Vagina (tissue), 2 donors: ENCODE data around the gene RARS1. TPM values are rescaled to one million over a fixed set of nuclear protein-coding genes. Genes with fewer than 3 reads are reported as not detected.

ENCODE experiments used
- DNase-seq, 2 donors: peaks; one replicate each; pipeline ENCODE4 v3.0.0-alpha.2; 2017; ENCODE audit errors: extremely low spot score in 2 of 2
- H3K27ac ChIP-seq: fragments of 200-600 bp; sonication (generic); one replicate; pipeline ENCODE4 v1.5.1; 2019
- H3K27me3 ChIP-seq: fragments of 200-600 bp; sonication (generic); one replicate; pipeline ENCODE4 v1.5.1; 2019
- H3K36me3 ChIP-seq, 2 donors: fragments of 200-600 bp; sonication (generic); one replicate each; pipeline ENCODE4 v1.5.1; 2017 to 2019
- H3K4me1 ChIP-seq: fragments of 200-600 bp; sonication (generic); one replicate; pipeline ENCODE4 v1.5.1; 2019
- H3K4me3 ChIP-seq, 2 donors: fragments of 200-600 bp; sonication (generic); 1 replicate in 1 of 2; 2 replicates in 1 of 2; pipeline ENCODE4 v1.5.1; 2016 to 2019
- H3K9me3 ChIP-seq: fragments of 200-600 bp; sonication (generic); one replicate; pipeline ENCODE4 v1.5.1; 2019
- POLR2A ChIP-seq, 2 donors: fragments of 450-650 bp; IDR thresholded peaks; one replicate each; pipeline ENCODE4 v1.6.1; 2017; ENCODE audit warnings: antibody characterized with exemption in 2 of 2, mild to moderate bottlenecking in 2 of 2, moderate library complexity in 2 of 2
- POLR2AphosphoS5 ChIP-seq, 2 donors: sonication (generic); formaldehyde crosslinking; IDR thresholded peaks; one replicate each; pipeline ENCODE4 v1.9.0; 2017; ENCODE audit warnings: antibody characterized with exemption in 2 of 2, mild to moderate bottlenecking in 2 of 2, low read depth in 1 of 2; ENCODE audit not compliant: insufficient read depth in 1 of 2
- intact Hi-C: fragments of 100-400 bp; cut with DNase I; formaldehyde crosslinking; loops from one replicate; pipeline ENCODE4 v1.15.1; 2023
- total RNA-seq: library from RNA; depleted of rRNA; stranded (reverse); fragments of >200 nt; gene quantifications from one replicate; pipeline ENCODE4 v1.2.3, GENCODE V29; 2016
- TF ChIP-seq, protein P1 (sequence below), 3 experiments: fragments of 450-650 bp in 2 of 3; fragments of 200-600 bp in 1 of 3; sonication (generic) in 1 of 3; IDR thresholded peaks; one replicate each; pipeline ENCODE4 v1.5.1; 2017 to 2019; ENCODE audit warnings: antibody characterized with exemption in 3 of 3, mild to moderate bottlenecking in 2 of 3, moderate library complexity in 2 of 3

RARS1 gene
- total RNA-seq, 1 donor from 2014 or later = 62.9 TPM

DNA sequence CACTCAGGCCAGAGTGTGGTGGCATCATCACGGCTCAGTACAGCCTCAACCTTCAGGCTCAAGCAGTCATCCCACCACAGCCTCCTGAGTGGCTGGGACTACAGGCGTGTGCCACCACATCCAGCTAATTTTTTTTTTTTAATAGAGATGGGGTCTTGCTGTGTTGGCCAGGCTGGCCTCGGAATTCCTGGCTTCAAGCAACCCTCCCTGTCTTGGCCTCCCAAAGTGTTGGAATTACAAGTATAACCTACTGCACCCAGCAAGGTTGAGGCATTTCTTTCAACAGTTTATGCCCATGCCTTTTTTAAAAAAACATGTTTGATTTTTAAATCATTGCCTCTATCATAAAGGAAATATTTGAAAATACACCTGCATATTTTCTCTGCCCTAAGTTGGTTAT is 2.8 kb downstream of the RARS1 start:
- H3K27ac ChIP-seq = no peak overlapping the region
- H3K9me3 ChIP-seq = no peaks in the 10 kb centered on the region
- intact Hi-C loops = no loop called here
- no peak overlapping the region for H3K4me3 ChIP-seq
- peaks cover 10% of the 10 kb centered on the region for H3K4me1 ChIP-seq
- no peak for TF ChIP-seq POLR2AphosphoS5 (IDR thresholded peaks at IDR 0.05; ENCODE audit: insufficient read depth in 1 of 2, low read depth in 1 of 2)
- TF ChIP-seq POLR2A (IDR thresholded peaks at IDR 0.05) = no peak
- TF ChIP-seq, protein P1, sequence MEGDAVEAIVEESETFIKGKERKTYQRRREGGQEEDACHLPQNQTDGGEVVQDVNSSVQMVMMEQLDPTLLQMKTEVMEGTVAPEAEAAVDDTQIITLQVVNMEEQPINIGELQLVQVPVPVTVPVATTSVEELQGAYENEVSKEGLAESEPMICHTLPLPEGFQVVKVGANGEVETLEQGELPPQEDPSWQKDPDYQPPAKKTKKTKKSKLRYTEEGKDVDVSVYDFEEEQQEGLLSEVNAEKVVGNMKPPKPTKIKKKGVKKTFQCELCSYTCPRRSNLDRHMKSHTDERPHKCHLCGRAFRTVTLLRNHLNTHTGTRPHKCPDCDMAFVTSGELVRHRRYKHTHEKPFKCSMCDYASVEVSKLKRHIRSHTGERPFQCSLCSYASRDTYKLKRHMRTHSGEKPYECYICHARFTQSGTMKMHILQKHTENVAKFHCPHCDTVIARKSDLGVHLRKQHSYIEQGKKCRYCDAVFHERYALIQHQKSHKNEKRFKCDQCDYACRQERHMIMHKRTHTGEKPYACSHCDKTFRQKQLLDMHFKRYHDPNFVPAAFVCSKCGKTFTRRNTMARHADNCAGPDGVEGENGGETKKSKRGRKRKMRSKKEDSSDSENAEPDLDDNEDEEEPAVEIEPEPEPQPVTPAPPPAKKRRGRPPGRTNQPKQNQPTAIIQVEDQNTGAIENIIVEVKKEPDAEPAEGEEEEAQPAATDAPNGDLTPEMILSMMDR (IDR thresholded peaks at IDR 0.05) = no peak
- no peaks in the 10 kb centered on the region for H3K27me3 ChIP-seq
- H3K36me3 ChIP-seq = peaks cover 0 to 58% of the 10 kb centered on the region in 2 donors
- no peak for DNase-seq

DNA sequence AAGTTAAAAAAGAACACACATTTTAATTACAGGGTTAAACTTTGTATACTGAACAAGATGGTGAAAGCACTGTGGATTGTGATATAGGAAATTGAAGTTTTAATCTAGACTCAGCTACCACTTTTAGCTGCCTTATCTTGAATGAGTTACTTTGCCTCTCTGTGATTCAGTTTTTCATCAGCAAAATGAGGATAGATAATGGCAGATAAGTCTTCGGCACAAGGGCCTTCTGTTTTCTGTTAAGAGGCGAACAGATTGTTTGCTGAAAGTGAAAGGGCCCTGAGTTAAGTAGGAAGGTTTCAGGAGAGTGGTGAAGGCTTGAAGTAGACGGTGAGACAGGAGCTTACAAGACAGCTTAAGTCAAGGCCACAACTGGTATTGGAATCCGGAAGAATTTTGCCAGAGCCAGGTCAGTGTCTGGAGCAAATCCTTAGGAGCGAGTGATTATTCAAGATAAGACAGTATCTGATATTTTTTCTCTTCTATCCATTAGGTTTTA is 7.8 kb downstream of the RARS1 start:
- Histone ChIP-seq H3K27me3 (no peaks in the 10 kb centered on the region), H3K4me1 (no peaks in the 10 kb centered on the region), H3K36me3 (peaks cover 0 to 93% of the 10 kb centered on the region in 2 donors), H3K9me3 (no peaks in the 10 kb centered on the region), H3K4me3 (no peak overlapping the region), H3K27ac (no peak overlapping the region)
- intact Hi-C loops = no loop called here
- TF ChIP-seq, protein P1 (IDR thresholded peaks at IDR 0.05) = no peak
- TF ChIP-seq POLR2A (IDR thresholded peaks at IDR 0.05) (no peak), POLR2AphosphoS5 (IDR thresholded peaks at IDR 0.05; ENCODE audit: insufficient read depth in 1 of 2, low read depth in 1 of 2) (no peak)
- no peak for DNase-seq

DNA sequence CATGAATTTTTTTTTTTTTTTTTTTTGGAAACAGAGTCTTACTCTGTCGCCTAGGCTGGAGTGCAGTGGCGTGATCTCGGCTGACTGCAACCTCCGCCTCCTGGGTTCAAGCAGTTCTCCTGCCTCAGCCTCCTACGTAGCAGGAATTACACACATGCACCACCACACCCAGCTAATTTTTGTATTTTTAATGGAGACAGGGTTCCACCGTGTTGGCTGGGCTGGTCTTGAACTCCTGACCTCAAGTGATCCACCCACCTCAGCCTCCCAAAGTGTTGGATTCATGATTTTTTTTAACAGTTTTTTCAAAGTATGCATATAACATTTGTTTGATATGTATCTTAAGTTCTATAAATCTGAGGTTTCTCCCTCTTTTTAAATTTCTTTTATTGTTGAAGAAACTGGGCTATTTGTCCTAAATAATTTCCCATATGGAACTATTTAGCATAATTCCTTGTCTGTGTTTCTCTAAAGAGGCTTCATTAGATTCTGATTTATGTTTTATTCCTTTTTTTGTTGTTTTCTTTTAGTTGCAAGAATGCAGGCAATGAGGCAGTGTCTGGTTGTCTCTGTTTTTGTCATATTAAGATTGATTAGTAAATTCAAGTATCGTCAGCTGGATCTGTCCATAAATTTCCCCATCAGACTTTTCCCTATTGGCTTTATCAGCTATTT is 16.4 kb downstream of the RARS1 start:
- H3K36me3 ChIP-seq = peaks cover 0 to 76% of the 10 kb centered on the region in 2 donors

DNA sequence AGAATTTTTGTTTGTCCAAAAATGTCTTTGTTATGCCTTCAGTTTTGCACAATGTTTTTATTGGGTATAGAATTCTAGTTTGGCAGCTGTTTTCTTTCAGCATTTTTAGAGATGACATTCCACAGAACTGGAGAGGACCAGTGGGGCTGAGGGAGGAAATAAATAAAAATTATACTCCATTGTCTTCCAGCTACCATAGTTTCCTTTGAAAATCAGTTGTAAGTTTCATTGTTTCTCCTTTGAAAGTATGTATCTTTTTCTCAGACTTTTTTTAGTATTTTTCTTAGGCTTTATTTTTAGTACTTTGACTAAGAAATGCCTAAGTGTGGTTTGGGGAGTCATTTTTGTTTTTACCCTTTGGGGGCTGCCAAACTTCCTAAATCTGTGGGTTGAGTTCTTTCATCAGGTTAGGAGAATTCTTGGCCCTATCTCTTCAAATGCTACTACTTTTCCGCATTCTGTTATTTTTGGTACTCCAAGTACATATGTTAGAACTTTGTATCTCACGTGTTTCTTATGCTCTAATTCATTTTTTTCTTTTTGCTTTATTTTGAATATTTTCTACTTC is 27.7 kb downstream of the RARS1 start:
- H3K4me1 ChIP-seq = no peaks in the 10 kb centered on the region
- intact Hi-C loops = no loop called here
- H3K9me3 ChIP-seq = no peaks in the 10 kb centered on the region
- peaks cover 3 to 94% of the 10 kb centered on the region in 2 donors for H3K36me3 ChIP-seq
- no peak overlapping the region for H3K27ac ChIP-seq
- no peaks in the 10 kb centered on the region for H3K27me3 ChIP-seq
- DNase-seq = no peak
- no peak overlapping the region for H3K4me3 ChIP-seq
- TF ChIP-seq POLR2A (IDR thresholded peaks at IDR 0.05) (no peak), POLR2AphosphoS5 (IDR thresholded peaks at IDR 0.05; ENCODE audit: insufficient read depth in 1 of 2, low read depth in 1 of 2) (no peak)
- TF ChIP-seq, protein P1 (IDR thresholded peaks at IDR 0.05) = no peak

More for the DNA sequence above, 16.4 kb downstream of the RARS1 start:
- no peaks in the 10 kb centered on the region for H3K4me1 ChIP-seq
- no peak overlapping the region for H3K27ac ChIP-seq
- intact Hi-C loops = no loop called here
- H3K9me3 ChIP-seq = no peaks in the 10 kb centered on the region
- DNase-seq = no peak
- no peak overlapping the region for H3K4me3 ChIP-seq
- TF ChIP-seq POLR2A (IDR thresholded peaks at IDR 0.05) (no peak), POLR2AphosphoS5 (IDR thresholded peaks at IDR 0.05; ENCODE audit: insufficient read depth in 1 of 2, low read depth in 1 of 2) (no peak)
- TF ChIP-seq, protein P1 (IDR thresholded peaks at IDR 0.05) = no peak
- no peaks in the 10 kb centered on the region for H3K27me3 ChIP-seq

DNA sequence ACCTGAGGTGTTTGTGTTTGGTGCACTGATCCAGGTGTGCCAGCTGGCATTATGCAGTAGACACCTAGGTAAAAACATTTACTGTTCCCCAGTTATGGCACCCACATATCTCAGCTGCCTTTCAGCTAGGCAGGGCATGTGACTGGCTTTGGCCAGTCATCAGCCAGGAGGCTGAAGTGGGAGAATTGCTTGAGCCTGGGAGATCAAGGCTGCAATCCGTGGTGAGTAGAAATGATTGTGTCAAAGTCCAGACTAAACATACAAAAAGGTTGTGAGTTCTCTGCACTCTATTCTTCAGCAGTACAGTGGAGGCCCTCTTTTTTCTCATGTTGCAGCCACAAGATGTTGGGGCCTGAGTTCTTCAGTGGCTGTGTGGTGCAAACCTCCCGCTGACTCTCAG is 39.6 kb downstream of the RARS1 start:
- Histone ChIP-seq H3K4me1 (peaks cover 11% of the 10 kb centered on the region), H3K4me3 (no peak overlapping the region), H3K9me3 (no peaks in the 10 kb centered on the region), H3K36me3 (no peaks in the 10 kb centered on the region), H3K27me3 (no peaks in the 10 kb centered on the region), H3K27ac (no peak overlapping the region)
- no peak for DNase-seq
- no peak for TF ChIP-seq POLR2A (IDR thresholded peaks at IDR 0.05)
- TF ChIP-seq, protein P1 (IDR thresholded peaks at IDR 0.05) = no peak
- TF ChIP-seq POLR2AphosphoS5 (IDR thresholded peaks at IDR 0.05; ENCODE audit: insufficient read depth in 1 of 2, low read depth in 1 of 2) = no peak
- intact Hi-C loops = no loop called here
